OCI-LY7 (cell line): ENCODE measurements around the gene ERGIC1. TPM values are rescaled to one million over a fixed set of nuclear protein-coding genes. Genes with fewer than 3 reads are reported as not detected.

Experiments
- BruUV-seq: library from RNA; stranded (reverse); fragments of 400-500 nt; replicated peaks from 2 replicates; lab custom pipeline; 2021; lab: Mats Ljungman, UMichigan
- CTCF ChIA-PET: fragments of 300-600 bp; sonication (Branson Sonifier 250); formaldehyde crosslinking; loops from one replicate; lab custom pipeline; 2022; ENCODE audit warnings: antibody characterized with exemption; ENCODE audit not compliant: unreplicated experiment; lab: Charles Lee
- POLR2A ChIA-PET: fragments of 300-600 bp; sonication (Branson Sonifier 250); formaldehyde crosslinking; loops from one replicate; lab custom pipeline; 2022; ENCODE audit warnings: antibody characterized with exemption; lab: Charles Lee
- DNase-seq: peaks from one replicate; pipeline ENCODE4 v3.0.0-alpha.2; 2015; ENCODE audit warnings: low spot score
- H2AFZ ChIP-seq: fragments of 200-600 bp; sonication (generic), shearing (Covaris generic); 2 replicates; pipeline ENCODE4 v1.6.1; 2014; ENCODE audit warnings: mild to moderate bottlenecking, antibody characterized with exemption, low read length, moderate library complexity
- H3K27ac ChIP-seq: fragments of 200-600 bp; sonication (generic); 2 replicates; pipeline ENCODE4 v1.5.1; 2014; ENCODE audit warnings: mixed run types, low read depth, mild to moderate bottlenecking, moderate library complexity, low read length, inconsistent platforms; ENCODE audit not compliant: poor library complexity, severe bottlenecking
- H3K36me3 ChIP-seq: fragments of 200-600 bp; sonication (generic); 2 replicates; pipeline ENCODE4 v1.6.1; 2014; ENCODE audit warnings: mild to moderate bottlenecking, antibody characterized with exemption, low read length, moderate library complexity, mixed read lengths; ENCODE audit not compliant: insufficient read depth
- H3K4me1 ChIP-seq: fragments of 200-600 bp; sonication (generic); 2 replicates; pipeline ENCODE4 v1.5.1; 2014; ENCODE audit warnings: mild to moderate bottlenecking, low read length; ENCODE audit not compliant: insufficient read depth, poor library complexity, severe bottlenecking
- H3K4me2 ChIP-seq: fragments of 200-600 bp; sonication (generic); 2 replicates; pipeline ENCODE4 v1.6.1; 2014; ENCODE audit warnings: mild to moderate bottlenecking, low read length
- H3K4me3 ChIP-seq: fragments of 200-600 bp; sonication (generic); 2 replicates; pipeline ENCODE4 v1.5.1; 2014; ENCODE audit warnings: mild to moderate bottlenecking, low read depth, low read length; ENCODE audit not compliant: poor library complexity, severe bottlenecking
- H3K79me2 ChIP-seq: fragments of 200-600 bp; sonication (generic); 2 replicates; pipeline ENCODE4 v1.6.1; 2016; ENCODE audit warnings: low read depth, mild to moderate bottlenecking, low read length, moderate library complexity, mixed read lengths; ENCODE audit not compliant: insufficient read depth
- H3K9me2 ChIP-seq: fragments of 200-600 bp; sonication (generic); 2 replicates; pipeline ENCODE4 v1.6.1; 2016; ENCODE audit warnings: mild to moderate bottlenecking, low read length, mixed read lengths; ENCODE audit not compliant: insufficient read depth
- H3K9me3 ChIP-seq: fragments of 200-600 bp; sonication (generic); 2 replicates; pipeline ENCODE4 v1.6.1; 2014; ENCODE audit warnings: mild to moderate bottlenecking, mixed run types, low read length, mixed read lengths
- H4K20me1 ChIP-seq: fragments of 200-600 bp; sonication (generic); 2 replicates; pipeline ENCODE4 v1.6.1; 2014; ENCODE audit warnings: mild to moderate bottlenecking, antibody characterized with exemption, low read length, moderate library complexity, mixed read lengths; ENCODE audit not compliant: insufficient read depth
- EZH2phosphoT487 ChIP-seq: fragments of 200-600 bp; sonication (generic); IDR thresholded peaks from 2 replicates; pipeline ENCODE4 v1.6.1; 2018; ENCODE audit warnings: low read depth, borderline replicate concordance, mild to moderate bottlenecking, mixed run types, antibody characterized with exemption, low read length, moderate library complexity, mixed read lengths
- intact Hi-C: fragments of 100-400 bp; cut with micrococcal nuclease; formaldehyde crosslinking; loops from one replicate; pipeline ENCODE4 v1.10.0; 2022; ENCODE audit not compliant: unreplicated experiment
- total RNA-seq, 2 experiments: library from RNA; depleted of rRNA in 1 of 2; stranded (reverse); fragments of >200 nt in 1 of 2; shearing (Covaris generic) in 1 of 2; gene quantifications; 2 replicates each; pipeline ENCODE4 v1.2.3, GENCODE V29; 2014 to 2022
- TF ChIP-seq, protein P1 (sequence below): fragments of 200-600 bp; sonication (generic); conservative IDR thresholded peaks from 2 replicates; pipeline ENCODE4 v1.5.1; 2014; ENCODE audit warnings: mild to moderate bottlenecking, antibody characterized with exemption, low read length, moderate library complexity, mixed read lengths

Gene ERGIC1
- total RNA-seq, 2 experiments from 2014 or later: 125 to 178 TPM

DNA sequence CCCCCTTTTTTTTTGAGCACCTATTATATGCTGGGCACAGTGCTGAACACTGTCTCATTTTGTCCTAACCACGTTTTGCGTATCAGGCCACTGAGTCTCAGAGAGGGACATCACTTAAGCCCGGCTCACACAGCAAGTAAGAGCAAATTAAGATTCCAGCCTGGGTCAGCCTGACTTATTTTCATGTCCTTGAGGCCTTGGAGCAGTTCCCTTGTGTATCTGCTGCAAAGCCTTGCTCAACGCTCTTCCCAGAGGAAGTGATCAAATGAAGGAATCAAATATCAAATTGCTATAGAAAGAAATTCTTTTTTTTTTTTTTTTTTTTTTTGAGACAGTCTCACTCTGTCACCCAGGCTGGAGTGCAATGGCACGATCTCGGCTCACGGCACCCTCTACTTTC, 30.7 kb downstream of the ERGIC1 start:
- ChIA-PET POLR2A (interaction anchor here (0.7 kb wide), 2 partner anchors 40 to 494 kb away, joined by 5 to 6 read pairs; no protein-coding TSS in a partner anchor), CTCF (interaction anchor here (0.6 kb wide), 1 partner anchor 11 kb away, joined by 3 read pairs; no protein-coding TSS in a partner anchor)
- no TSS peak for BruUV-seq
- H3K4me3 ChIP-seq: no peak overlapping the region
- peaks cover 31% of the 10 kb centered on the region; the same call in 1 of the 2 replicates for H3K36me3 ChIP-seq
- no peaks in the 10 kb centered on the region for H3K9me2 ChIP-seq
- H3K4me2 ChIP-seq: no peak overlapping the region
- H3K9me3 ChIP-seq: no peaks in the 10 kb centered on the region
- H3K79me2 ChIP-seq: no peaks in the 10 kb centered on the region; the same call in 1 of the 2 replicates
- no peak for TF ChIP-seq EZH2phosphoT487
- TF ChIP-seq, protein P1, sequence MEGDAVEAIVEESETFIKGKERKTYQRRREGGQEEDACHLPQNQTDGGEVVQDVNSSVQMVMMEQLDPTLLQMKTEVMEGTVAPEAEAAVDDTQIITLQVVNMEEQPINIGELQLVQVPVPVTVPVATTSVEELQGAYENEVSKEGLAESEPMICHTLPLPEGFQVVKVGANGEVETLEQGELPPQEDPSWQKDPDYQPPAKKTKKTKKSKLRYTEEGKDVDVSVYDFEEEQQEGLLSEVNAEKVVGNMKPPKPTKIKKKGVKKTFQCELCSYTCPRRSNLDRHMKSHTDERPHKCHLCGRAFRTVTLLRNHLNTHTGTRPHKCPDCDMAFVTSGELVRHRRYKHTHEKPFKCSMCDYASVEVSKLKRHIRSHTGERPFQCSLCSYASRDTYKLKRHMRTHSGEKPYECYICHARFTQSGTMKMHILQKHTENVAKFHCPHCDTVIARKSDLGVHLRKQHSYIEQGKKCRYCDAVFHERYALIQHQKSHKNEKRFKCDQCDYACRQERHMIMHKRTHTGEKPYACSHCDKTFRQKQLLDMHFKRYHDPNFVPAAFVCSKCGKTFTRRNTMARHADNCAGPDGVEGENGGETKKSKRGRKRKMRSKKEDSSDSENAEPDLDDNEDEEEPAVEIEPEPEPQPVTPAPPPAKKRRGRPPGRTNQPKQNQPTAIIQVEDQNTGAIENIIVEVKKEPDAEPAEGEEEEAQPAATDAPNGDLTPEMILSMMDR: no peak
- H2AFZ ChIP-seq: no peak overlapping the region
- no peaks in the 10 kb centered on the region for H3K4me1 ChIP-seq
- H4K20me1 ChIP-seq: peaks cover 16% of the 10 kb centered on the region; the same call in 1 of the 2 replicates
- intact Hi-C loops: no loop called here
- no peak overlapping the region for H3K27ac ChIP-seq
- no peak for DNase-seq

DNA sequence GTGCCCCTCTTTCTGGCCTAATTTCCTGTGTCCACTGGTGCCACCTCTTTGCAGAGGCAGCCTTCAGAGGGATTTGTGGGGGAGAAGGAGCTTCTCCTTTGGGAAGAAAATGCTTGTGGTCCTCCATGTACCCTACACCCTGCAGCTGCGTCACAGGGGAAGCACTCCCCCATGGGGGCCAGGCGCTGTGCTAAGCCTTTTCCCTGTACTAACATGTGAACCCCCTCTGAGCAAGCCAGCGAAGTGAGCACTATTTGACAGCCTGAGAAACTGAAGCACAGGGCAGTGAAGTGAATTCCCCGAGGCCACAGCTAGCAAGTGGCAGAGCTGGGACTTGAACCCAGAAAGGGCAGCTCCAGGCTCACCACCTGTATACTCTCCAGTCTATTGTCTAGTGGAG, 32.3 kb downstream of the ERGIC1 start:
- Histone ChIP-seq H3K79me2 (no peaks in the 10 kb centered on the region; the same call in 1 of the 2 replicates), H3K4me2 (no peak overlapping the region), H3K36me3 (peaks cover 28% of the 10 kb centered on the region; the same call in 1 of the 2 replicates), H3K9me3 (no peaks in the 10 kb centered on the region), H3K9me2 (no peaks in the 10 kb centered on the region), H3K4me1 (no peaks in the 10 kb centered on the region), H3K4me3 (no peak overlapping the region), H4K20me1 (peaks cover 16% of the 10 kb centered on the region; the same call in 1 of the 2 replicates), H3K27ac (no peak overlapping the region), H2AFZ (no peak overlapping the region)
- no peak for DNase-seq
- BruUV-seq: no TSS peak
- TF ChIP-seq, protein P1: no peak
- no peak for TF ChIP-seq EZH2phosphoT487
- POLR2A ChIA-PET: interaction anchor here (0.6 kb wide), 1 partner anchor 87 kb away, joined by 5 read pairs; no protein-coding TSS in a partner anchor
- CTCF ChIA-PET: no interaction called here
- intact Hi-C loops: no loop called here
